Memory B cell (primary cell): Measurements from ENCODE around the gene DDX1.

Source experiments
- ATAC-seq: fragments of 150-1000 bp; cut with Tn5 transposase; 2 replicates; pipeline ENCODE4 v1.10.0; 2021; ENCODE audit warnings: low read depth, mild to moderate bottlenecking, moderate library complexity
- DNase-seq, 2 donors: peaks; one replicate each; pipeline ENCODE4 v3.0.0; 2022; ENCODE audit warnings: low spot score in 2 of 2
- H3K27ac Mint-ChIP-seq: one replicate; pipeline ENCODE4 v1.8.0; 2022; ENCODE audit warnings: mild to moderate bottlenecking, moderate library complexity, mixed read lengths
- H3K27me3 Mint-ChIP-seq: one replicate; pipeline ENCODE4 v1.8.0; 2022; ENCODE audit warnings: mixed read lengths
- H3K36me3 Mint-ChIP-seq: one replicate; pipeline ENCODE4 v1.8.0; 2022; ENCODE audit warnings: mild to moderate bottlenecking, mixed read lengths
- H3K4me1 Mint-ChIP-seq: one replicate; pipeline ENCODE4 v1.8.0; 2022; ENCODE audit warnings: mixed read lengths
- H3K4me3 Mint-ChIP-seq: one replicate; pipeline ENCODE4 v1.8.0; 2022; ENCODE audit warnings: mild to moderate bottlenecking, moderate library complexity, mixed read lengths
- H3K9me3 Mint-ChIP-seq: one replicate; pipeline ENCODE4 v1.8.0; 2022; ENCODE audit warnings: mixed read lengths

DDX1 gene

DNA sequence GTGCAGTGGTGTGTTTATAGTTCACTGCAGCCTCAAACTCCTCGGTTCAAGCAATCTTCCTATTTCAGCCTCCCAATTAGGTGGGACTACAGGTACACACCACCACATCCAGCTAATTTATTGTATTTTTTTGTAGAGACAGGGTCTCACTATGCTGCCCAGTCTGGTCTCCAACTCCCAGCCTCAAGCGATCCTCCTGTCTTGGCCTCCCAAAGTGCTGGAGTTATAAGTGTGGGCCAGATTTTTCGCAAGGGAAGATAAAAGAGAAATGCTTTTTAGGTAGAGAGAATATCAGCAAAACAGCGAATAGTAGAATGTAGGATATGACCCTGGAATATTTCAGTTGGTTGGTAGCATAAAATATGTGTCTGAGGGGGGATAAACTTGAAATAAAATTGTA is 4.3 kb downstream of the DDX1 start:
- Mint-ChIP-seq H3K9me3 (no peaks in the 10 kb centered on the region), H3K4me3 (no peak overlapping the region), H3K27ac (peak overlapping the region; percentile 55), H3K36me3 (peaks cover 27% of the 10 kb centered on the region), H3K27me3 (no peaks in the 10 kb centered on the region), H3K4me1 (peaks cover 23% of the 10 kb centered on the region)
- no peak for DNase-seq
- ATAC-seq, result no peak

DNA sequence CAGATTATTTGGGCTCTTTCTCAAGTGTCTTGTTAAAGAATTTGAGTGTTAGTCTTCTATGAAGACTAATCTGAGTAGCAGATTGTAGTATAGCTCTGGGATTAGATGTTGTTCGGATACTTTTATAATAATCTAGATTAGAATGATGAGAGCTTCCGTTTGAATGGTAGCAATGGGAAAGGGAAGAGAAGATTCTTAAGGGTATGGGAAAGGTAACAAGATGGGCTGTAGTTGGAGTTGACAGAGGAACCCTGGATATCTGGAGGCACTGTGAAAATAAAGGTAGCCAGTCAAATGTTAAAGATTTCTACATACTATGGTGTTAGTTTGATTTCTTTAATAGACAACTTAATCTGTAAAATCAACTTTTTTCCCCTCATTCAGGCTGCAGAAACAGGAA is 4.7 kb downstream of the DDX1 start:
- Mint-ChIP-seq H3K9me3 (no peaks in the 10 kb centered on the region), H3K27ac (peak overlapping the region; percentile 55), H3K4me3 (no peak overlapping the region), H3K4me1 (peaks cover 19% of the 10 kb centered on the region), H3K36me3 (peaks cover 31% of the 10 kb centered on the region), H3K27me3 (no peaks in the 10 kb centered on the region)
- ATAC-seq (no peak), DNase-seq (no peak)

DNA sequence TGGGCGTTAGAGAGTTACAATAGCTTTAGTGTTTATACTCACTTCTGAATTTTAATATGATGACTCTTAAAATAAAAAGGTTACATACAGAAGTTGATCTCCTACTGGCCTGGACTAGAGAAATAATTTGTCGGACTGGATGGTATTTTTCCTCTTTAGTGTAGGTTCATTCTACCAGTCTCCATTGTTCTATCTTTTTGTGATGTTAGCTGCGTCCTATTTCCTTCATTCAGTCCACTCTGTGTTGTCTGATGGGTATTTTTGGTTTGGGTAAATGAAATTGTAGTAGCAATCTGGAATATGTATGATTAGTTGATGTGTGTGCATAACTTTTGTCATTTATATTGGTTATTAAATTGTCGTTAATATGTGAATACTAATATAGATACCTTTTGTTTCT is 5.3 kb downstream of the DDX1 start:
- Mint-ChIP-seq H3K4me1 (peaks cover 16% of the 10 kb centered on the region), H3K27ac (no peak overlapping the region), H3K9me3 (no peaks in the 10 kb centered on the region), H3K27me3 (no peaks in the 10 kb centered on the region), H3K36me3 (peaks cover 29% of the 10 kb centered on the region), H3K4me3 (no peak overlapping the region)
- DNase-seq (no peak), ATAC-seq (no peak)

DNA sequence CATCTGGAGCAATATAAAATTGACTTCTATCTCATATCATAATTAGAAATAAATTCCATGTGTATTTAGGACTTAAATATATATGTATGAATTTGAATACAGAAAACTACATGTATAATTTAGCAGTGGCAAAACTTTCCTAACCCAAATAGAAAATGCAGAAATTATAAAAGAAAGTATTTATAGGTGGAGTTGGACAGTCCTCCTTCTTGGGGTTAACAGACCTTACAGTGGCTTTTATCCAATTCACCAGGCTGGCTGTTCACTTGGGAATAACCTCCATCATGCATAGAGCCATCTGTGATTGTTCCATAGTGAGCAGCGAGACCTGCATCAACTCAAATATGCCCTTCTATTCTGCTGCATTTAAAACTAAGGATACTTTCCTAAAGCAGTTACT is 8.3 kb downstream of the DDX1 start:
- Mint-ChIP-seq H3K9me3 (no peaks in the 10 kb centered on the region), H3K4me1 (peaks cover 7% of the 10 kb centered on the region), H3K36me3 (peaks cover 46% of the 10 kb centered on the region), H3K27me3 (no peaks in the 10 kb centered on the region), H3K27ac (peak overlapping the region; percentile 82), H3K4me3 (no peak overlapping the region)
- no peak for DNase-seq
- ATAC-seq, result no peak

DNA sequence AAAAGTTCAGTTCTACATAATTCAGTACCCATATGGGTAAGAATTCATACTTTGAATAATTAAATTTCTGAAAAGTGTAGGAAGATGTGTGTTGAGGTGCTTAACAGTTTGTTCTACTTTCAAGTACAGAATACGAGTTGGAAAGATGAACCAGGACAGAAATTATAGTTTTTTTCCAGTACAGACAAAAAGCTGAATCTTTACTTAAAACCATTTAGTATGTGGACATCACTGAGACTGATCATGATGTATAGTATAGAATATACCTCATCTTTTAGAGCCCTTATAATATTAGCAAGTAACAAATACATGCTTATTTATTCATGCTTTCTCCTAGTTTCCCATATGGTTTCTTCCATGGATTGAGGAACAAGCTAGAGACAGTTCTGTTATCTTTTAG is 10.0 kb downstream of the DDX1 start:
- peaks cover 41% of the 10 kb centered on the region for H3K36me3 Mint-ChIP-seq
- H3K27ac Mint-ChIP-seq, result no peak overlapping the region
- H3K4me3 Mint-ChIP-seq, result no peak overlapping the region
- H3K9me3 Mint-ChIP-seq, result no peaks in the 10 kb centered on the region
- H3K27me3 Mint-ChIP-seq, result no peaks in the 10 kb centered on the region
- peaks cover 9% of the 10 kb centered on the region for H3K4me1 Mint-ChIP-seq
- no peak for DNase-seq
- ATAC-seq, result no peak

DNA sequence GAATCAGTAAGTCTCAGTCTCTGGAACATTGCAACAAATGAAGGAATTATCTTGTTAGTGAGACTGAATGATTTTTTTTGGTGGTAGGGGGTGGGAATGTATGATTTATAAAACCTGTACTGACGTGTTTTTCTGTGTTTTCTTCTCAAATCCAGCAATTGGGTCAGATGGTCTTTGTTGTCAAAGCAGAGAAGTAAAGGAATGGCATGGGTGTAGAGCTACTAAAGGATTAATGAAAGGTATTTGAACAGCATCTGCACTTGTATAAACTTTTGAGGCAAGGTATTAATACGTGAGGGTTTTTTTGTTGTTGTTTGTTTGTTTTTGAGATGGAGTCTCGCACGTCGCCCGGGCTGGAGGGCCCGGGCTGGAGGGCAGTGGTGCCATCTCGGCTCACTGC is 10.7 kb downstream of the DDX1 start:
- Mint-ChIP-seq H3K27me3 (no peaks in the 10 kb centered on the region), H3K36me3 (peaks cover 41% of the 10 kb centered on the region), H3K27ac (no peak overlapping the region), H3K9me3 (no peaks in the 10 kb centered on the region), H3K4me1 (peaks cover 9% of the 10 kb centered on the region), H3K4me3 (no peak overlapping the region)
- DNase-seq (no peak), ATAC-seq (no peak)

DNA sequence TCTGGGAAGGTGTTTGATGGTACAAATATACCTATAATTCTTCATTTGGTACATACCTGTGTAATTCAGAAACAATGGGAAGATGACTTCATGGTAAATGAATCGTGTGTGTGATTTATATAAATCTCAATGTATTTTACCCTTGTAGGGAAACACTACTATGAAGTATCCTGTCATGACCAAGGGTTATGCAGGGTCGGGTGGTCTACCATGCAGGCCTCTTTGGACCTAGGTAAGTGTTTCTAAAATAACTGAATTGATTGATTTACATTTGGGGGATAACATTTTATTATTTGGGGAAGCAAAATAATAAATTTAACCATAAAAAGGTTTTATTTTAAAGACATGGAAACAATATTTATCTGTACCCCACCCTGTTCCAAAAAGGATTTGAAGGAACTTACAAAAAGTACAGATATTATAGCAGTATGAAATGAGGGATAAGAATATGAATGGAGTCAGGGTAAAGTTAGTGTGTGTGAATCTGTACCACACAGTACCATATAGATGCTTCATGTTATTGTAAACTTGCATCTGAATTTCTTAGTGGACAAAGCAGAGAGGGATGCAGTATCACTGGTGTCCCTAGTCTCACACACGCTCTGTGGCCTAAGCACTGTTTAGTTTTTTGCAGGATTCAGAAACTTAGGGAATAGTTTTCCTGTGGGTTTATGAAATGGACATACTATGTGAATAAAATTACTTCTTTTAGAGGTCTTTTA is 11.5 kb downstream of the DDX1 start:
- ATAC-seq, result no peak
- no peak overlapping the region for H3K4me3 Mint-ChIP-seq
- H3K27me3 Mint-ChIP-seq, result no peaks in the 10 kb centered on the region
- DNase-seq, result no peak
- H3K36me3 Mint-ChIP-seq, result peaks cover 44% of the 10 kb centered on the region
- no peak overlapping the region for H3K27ac Mint-ChIP-seq
- peaks cover 9% of the 10 kb centered on the region for H3K4me1 Mint-ChIP-seq
- no peaks in the 10 kb centered on the region for H3K9me3 Mint-ChIP-seq

DNA sequence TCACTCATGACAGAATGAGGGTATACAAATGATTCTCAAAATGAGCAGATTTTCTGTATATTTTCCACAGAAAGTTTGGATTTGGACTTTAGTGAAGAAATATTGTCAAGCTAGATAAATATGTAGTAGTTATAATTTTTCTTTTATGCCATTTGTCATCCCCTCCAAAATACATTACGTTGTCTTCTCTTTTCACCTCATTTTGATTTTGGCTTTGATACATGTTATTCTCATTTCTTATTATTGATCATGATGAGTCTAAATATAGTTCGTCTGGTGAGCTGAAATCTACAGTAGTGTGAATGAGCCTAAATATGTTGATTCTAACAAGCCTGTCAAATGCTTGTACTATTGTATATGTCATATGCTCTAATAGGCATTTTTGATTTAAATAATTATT is 12.3 kb downstream of the DDX1 start:
- Mint-ChIP-seq H3K36me3 (peaks cover 43% of the 10 kb centered on the region), H3K27ac (no peak overlapping the region), H3K4me1 (peaks cover 9% of the 10 kb centered on the region), H3K4me3 (no peak overlapping the region), H3K9me3 (no peaks in the 10 kb centered on the region), H3K27me3 (no peaks in the 10 kb centered on the region)
- DNase-seq (no peak), ATAC-seq (no peak)

DNA sequence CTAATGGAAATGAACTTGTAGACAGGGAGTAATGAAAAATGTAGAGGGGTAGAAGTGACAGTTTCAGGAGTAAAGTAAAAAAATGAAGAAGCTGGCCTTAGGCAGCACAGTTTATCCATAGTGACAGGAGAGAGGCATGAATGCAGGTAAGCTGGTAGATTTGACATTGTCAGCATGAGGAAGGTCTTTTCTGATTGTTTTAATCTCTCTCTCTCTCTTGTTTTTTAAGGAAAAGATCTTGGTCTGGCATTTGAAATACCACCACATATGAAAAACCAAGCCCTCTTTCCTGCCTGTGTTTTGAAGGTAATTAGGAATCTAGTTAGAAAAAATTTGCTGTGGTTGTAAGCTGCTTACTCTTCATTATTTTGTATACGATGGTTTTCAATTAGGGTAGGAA is 14.1 kb downstream of the DDX1 start:
- ATAC-seq (no peak), DNase-seq (no peak)
- Mint-ChIP-seq H3K4me1 (peaks cover 9% of the 10 kb centered on the region), H3K27ac (no peak overlapping the region), H3K4me3 (no peak overlapping the region), H3K36me3 (peaks cover 51% of the 10 kb centered on the region), H3K27me3 (no peaks in the 10 kb centered on the region), H3K9me3 (no peaks in the 10 kb centered on the region)

DNA sequence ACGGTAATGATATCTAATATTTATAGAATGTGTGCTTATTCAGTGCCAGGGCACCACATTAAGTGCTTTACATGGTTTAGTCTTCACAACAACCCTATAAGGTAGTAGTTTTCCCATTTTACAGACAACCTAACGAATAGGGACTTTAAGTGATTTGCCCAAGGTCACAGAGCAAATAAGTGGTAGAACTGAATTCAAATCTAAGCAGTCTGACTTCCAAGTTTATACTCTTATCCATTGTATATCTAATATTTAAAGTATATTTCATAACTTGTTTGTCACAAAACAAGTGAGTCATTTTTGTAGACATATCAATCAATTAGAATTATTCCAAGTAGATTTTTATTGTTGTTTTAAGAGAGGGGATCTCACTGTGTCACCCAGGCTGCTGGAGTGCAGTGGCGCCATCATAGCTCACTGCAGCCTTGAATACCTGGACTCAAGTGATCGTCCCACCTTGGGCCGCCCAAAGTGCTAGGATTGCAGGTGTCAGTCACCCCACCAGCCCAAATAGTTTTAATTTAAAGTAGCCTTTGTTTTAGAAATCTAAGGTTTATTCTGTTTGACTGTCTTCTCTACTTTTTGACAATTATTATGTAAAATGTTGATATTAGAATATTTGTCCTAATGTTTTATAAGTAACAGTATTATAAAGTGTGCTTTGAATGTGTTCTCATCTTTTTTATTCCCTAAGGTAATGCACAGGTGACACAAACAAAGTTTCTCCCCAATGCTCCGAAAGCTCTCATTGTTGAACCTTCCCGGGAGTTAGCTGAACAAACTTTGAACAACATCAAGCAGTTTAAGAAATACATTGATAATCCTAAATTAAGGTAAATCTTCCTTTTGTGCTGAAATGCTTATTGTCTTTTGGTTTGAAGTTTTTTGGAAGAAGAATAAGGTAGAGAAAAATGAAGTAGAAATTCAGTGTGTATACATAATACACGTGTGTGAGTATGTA is 15.1 kb downstream of the DDX1 start:
- H3K9me3 Mint-ChIP-seq, result no peaks in the 10 kb centered on the region
- H3K27ac Mint-ChIP-seq, result no peak overlapping the region
- peaks cover 46% of the 10 kb centered on the region for H3K36me3 Mint-ChIP-seq
- DNase-seq (no peak), ATAC-seq (no peak)
- H3K27me3 Mint-ChIP-seq, result no peaks in the 10 kb centered on the region
- no peak overlapping the region for H3K4me3 Mint-ChIP-seq
- H3K4me1 Mint-ChIP-seq, result peaks cover 9% of the 10 kb centered on the region

DNA sequence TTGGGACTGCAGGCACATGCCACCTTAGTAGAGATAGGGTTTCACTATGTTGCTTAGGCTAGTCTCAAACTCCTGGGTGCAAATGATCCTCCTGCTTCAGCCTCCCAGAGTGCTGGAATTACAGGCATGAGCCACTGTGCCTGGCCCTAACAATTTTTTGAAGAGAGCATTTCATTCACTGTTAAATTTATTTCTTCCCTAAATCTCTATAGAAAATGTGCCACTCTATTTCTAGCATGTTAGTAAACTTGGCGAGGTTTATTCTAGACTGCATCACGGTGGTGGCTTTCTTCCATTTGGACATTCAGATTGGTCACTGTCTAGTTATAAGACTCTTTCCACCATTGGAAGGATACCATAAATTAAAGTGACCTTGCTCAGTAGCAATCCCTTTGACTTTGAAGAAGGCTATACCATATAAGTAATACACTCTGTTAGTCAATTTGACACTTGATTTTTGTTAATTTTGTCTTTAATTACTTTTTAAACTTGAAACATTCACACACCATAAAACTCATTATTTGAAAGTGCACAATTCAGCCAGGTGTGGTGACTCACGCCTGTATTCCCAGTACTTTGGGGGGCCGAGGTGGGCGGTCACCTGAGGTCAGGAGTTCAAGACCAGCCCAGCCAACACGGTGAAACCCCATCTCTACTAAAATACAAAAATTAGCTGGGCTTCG is 16.2 kb downstream of the DDX1 start:
- H3K27ac Mint-ChIP-seq, result no peak overlapping the region
- no peak for DNase-seq
- H3K4me3 Mint-ChIP-seq, result no peak overlapping the region
- H3K27me3 Mint-ChIP-seq, result no peaks in the 10 kb centered on the region
- peaks cover 9% of the 10 kb centered on the region for H3K4me1 Mint-ChIP-seq
- no peaks in the 10 kb centered on the region for H3K9me3 Mint-ChIP-seq
- no peak for ATAC-seq
- peaks cover 39% of the 10 kb centered on the region for H3K36me3 Mint-ChIP-seq

DNA sequence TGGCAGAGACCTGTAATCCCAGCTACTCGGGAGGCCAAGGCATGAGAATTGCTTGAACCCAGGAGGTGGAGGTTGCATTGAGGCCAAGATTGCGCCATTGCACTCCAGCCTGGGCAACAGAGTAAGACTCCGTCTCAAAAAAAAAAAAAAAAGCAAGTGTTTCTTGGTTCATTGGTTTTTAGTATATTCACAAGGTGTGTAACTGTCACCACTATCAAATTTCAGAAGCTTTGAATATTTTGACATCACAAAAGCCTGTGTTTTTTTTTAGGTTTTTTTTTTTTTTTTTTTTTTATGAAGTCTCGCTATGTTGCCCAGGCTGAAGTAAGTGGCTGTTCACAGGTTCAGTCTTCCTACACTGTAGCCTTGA is 16.7 kb downstream of the DDX1 start:
- Mint-ChIP-seq H3K27me3 (no peaks in the 10 kb centered on the region), H3K4me3 (no peak overlapping the region), H3K27ac (no peak overlapping the region), H3K36me3 (peaks cover 38% of the 10 kb centered on the region), H3K9me3 (no peaks in the 10 kb centered on the region), H3K4me1 (peaks cover 9% of the 10 kb centered on the region)
- ATAC-seq (no peak), DNase-seq (no peak)

DNA sequence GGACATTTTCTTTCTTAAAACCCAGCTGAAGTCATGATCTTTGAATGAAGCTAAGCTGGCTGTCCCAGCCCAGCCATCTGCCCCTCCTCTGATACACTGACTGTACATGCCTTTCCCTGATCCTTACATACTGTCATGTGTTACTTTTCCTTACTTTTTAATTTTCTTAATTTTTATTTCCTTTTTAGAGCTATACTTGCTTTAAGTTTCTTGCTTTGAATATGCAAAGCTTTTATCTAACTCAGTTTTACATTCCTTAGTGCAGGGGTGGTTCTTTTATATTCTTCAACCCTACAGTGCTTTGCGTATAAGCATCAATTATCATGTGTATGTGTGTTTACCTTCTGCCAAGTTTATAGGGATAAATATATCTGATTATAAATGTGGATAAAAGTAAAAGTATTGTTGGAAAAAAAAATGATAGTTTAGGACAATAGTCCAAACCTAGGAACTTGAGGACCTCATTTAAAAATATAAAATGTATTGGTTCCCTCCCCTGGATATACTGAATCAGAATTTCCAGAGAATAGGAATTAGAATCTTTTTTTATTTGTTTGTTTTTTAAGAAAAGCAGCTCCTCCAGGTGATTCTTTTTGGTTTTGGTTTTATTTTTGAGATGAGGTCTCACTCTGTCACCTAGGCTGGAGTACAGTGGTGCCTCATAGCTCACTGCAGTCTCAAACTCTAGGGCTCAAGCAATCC is 17.8 kb downstream of the DDX1 start:
- H3K27ac Mint-ChIP-seq, result no peak overlapping the region
- ATAC-seq, result no peak
- H3K27me3 Mint-ChIP-seq, result no peaks in the 10 kb centered on the region
- no peak overlapping the region for H3K4me3 Mint-ChIP-seq
- peaks cover 37% of the 10 kb centered on the region for H3K36me3 Mint-ChIP-seq
- DNase-seq, result no peak
- peaks cover 11% of the 10 kb centered on the region for H3K4me1 Mint-ChIP-seq
- H3K9me3 Mint-ChIP-seq, result no peaks in the 10 kb centered on the region
